H1 (cell line): ENCODE measurements around the gene PITRM1. TPM values are rescaled to one million over a fixed set of nuclear protein-coding genes. Genes with fewer than 3 reads are reported as not detected.

Experiments used
- CTCF ChIA-PET: fragments of 300-600 bp; sonication (Branson Sonifier 250); formaldehyde crosslinking; loops from one replicate; lab custom pipeline; 2021; ENCODE audit not compliant: partially characterized antibody; lab: Charles Lee
- POLR2A ChIA-PET: fragments of 300-600 bp; sonication (Branson Sonifier 250); formaldehyde crosslinking; loops from one replicate; lab custom pipeline; 2021; ENCODE audit warnings: inconsistent platforms; ENCODE audit not compliant: partially characterized antibody; lab: Charles Lee
- DNase-seq, 2 experiments: peaks; one replicate each; pipeline versions ENCODE4 v3.0.0 to v3.0.0-alpha.2; 2010 to 2022; ENCODE audit warnings: low spot score in 2 of 2, low read depth in 1 of 2, mixed read lengths in 1 of 2
- FAIRE-seq: peaks from 2 replicates; lab custom pipeline; 2011; peaks lifted over from hg19 to GRCh38; lab: Jason Lieb, UNC
- H2AFZ ChIP-seq: 2 replicates; pipeline ENCODE4 v1.8.1; 2012; ENCODE audit warnings: low read length, inconsistent platforms
- H2AK5ac ChIP-seq: 2 replicates; pipeline ENCODE4 v1.6.1; 2013; ENCODE audit warnings: low read depth, low read length
- H2BK120ac ChIP-seq: replicated peaks from 2 replicates; pipeline ENCODE3; 2013; ENCODE audit warnings: low read depth, low read length, inconsistent platforms
- H2BK12ac ChIP-seq: 2 replicates; pipeline ENCODE4 v1.6.1; 2013; ENCODE audit warnings: low read depth, low read length
- H2BK15ac ChIP-seq: 2 replicates; pipeline ENCODE4 v1.6.1; 2013; ENCODE audit warnings: low read length
- H2BK20ac ChIP-seq: 2 replicates; pipeline ENCODE4 v1.6.1; 2013; ENCODE audit warnings: low read length
- H2BK5ac ChIP-seq: 2 replicates; pipeline ENCODE4 v1.6.1; 2013; ENCODE audit warnings: low read depth, low read length
- H3K14ac ChIP-seq: 2 replicates; pipeline ENCODE4 v1.6.1; 2013; ENCODE audit warnings: inconsistent platforms; ENCODE audit not compliant: insufficient read length
- H3K18ac ChIP-seq: 2 replicates; pipeline ENCODE4 v1.6.1; 2013; ENCODE audit warnings: low read length; ENCODE audit errors: extremely low read depth
- H3K23ac ChIP-seq: 2 replicates; pipeline ENCODE4 v1.6.1; 2013; ENCODE audit warnings: inconsistent platforms; ENCODE audit not compliant: insufficient read length
- H3K23me2 ChIP-seq: 2 replicates; pipeline ENCODE4 v1.6.1; 2013; ENCODE audit warnings: low read depth, low read length
- H3K27ac ChIP-seq: 2 replicates; pipeline ENCODE4 v1.6.1; 2011; ENCODE audit warnings: low read depth, low read length, inconsistent platforms
- H3K27me3 ChIP-seq, 4 experiments: replicated peaks in 1 of 4; 1 replicate in 1 of 4; 2 replicates in 3 of 4; pipeline versions ENCODE4 v1.6.1 to v1.8.1; 2011 to 2013; ENCODE audit warnings: low read length in 3 of 4, mild to moderate bottlenecking in 3 of 4, inconsistent platforms in 2 of 4, mixed read lengths in 2 of 4, moderate library complexity in 1 of 4; ENCODE audit not compliant: control insufficient read depth in 3 of 4, insufficient read depth in 3 of 4; ENCODE audit errors: extremely low read depth in 1 of 4
- H3K36me3 ChIP-seq, 4 experiments: 2 replicates each; pipeline versions ENCODE4 v1.6.1 to v1.8.1; 2011 to 2013; ENCODE audit warnings: mild to moderate bottlenecking in 4 of 4, low read length in 3 of 4, moderate library complexity in 2 of 4, control low read depth in 1 of 4, inconsistent platforms in 1 of 4; ENCODE audit not compliant: insufficient read depth in 4 of 4, control insufficient read depth in 2 of 4
- H3K4ac ChIP-seq: replicated peaks from 2 replicates; pipeline ENCODE3; 2013; ENCODE audit warnings: low read length, low read depth, mixed read lengths, inconsistent platforms; ENCODE audit not compliant: insufficient read length
- H3K4me1 ChIP-seq, 4 experiments: replicated peaks in 1 of 4; 1 replicate in 1 of 4; 2 replicates in 3 of 4; pipeline versions ENCODE4 v1.6.1 to v1.8.1; 2011 to 2013; ENCODE audit warnings: low read length in 3 of 4, inconsistent platforms in 2 of 4, mixed read lengths in 1 of 4; ENCODE audit not compliant: insufficient read depth in 4 of 4, control insufficient read depth in 3 of 4
- H3K4me2 ChIP-seq, 2 experiments: 2 replicates each; pipeline versions ENCODE4 v1.6.1 to v1.8.1; 2011 to 2013; ENCODE audit warnings: low read depth in 2 of 2, low read length in 2 of 2, control low read depth in 1 of 2, inconsistent platforms in 1 of 2, mild to moderate bottlenecking in 1 of 2; ENCODE audit not compliant: insufficient read depth in 1 of 2
- H3K4me3 ChIP-seq, 4 experiments: fragments of 200-600, 300-600 bp in 1 of 4; sonication (generic), shearing (Covaris generic), sonication (Bioruptor Twin) in 1 of 4; 2 replicates each; pipeline versions ENCODE4 v1.5.1 to v1.8.1; 2011 to 2016; ENCODE audit warnings: low read length in 4 of 4, low read depth in 3 of 4, control low read depth in 2 of 4, inconsistent platforms in 2 of 4, mild to moderate bottlenecking in 2 of 4, mixed read lengths in 1 of 4, moderate library complexity in 1 of 4; ENCODE audit not compliant: insufficient read depth in 2 of 4; ENCODE audit errors: extremely low read depth in 1 of 4
- H3K56ac ChIP-seq: replicated peaks from 2 replicates; pipeline ENCODE3; 2013; ENCODE audit warnings: low read depth, mild to moderate bottlenecking, mixed read lengths, low read length, inconsistent platforms; ENCODE audit not compliant: insufficient read length
- H3K79me1 ChIP-seq: 2 replicates; pipeline ENCODE4 v1.6.1; 2013; ENCODE audit warnings: low read depth, low read length, control low read depth
- H3K79me2 ChIP-seq, 2 experiments: 2 replicates each; pipeline versions ENCODE4 v1.6.1 to v1.8.1; 2012 to 2013; ENCODE audit warnings: low read length in 2 of 2, mild to moderate bottlenecking in 2 of 2, inconsistent platforms in 1 of 2; ENCODE audit not compliant: insufficient read depth in 2 of 2, control insufficient read depth in 1 of 2
- H3K9ac ChIP-seq, 4 experiments: replicated peaks in 1 of 4; 1 replicate in 1 of 4; 2 replicates in 3 of 4; pipeline versions ENCODE4 v1.6.1 to v1.8.1; 2011 to 2013; ENCODE audit warnings: low read depth in 3 of 4, low read length in 3 of 4, control low read depth in 2 of 4, mild to moderate bottlenecking in 2 of 4, moderate library complexity in 2 of 4, inconsistent platforms in 1 of 4; ENCODE audit errors: extremely low read depth in 1 of 4
- H3K9me3 ChIP-seq, 2 experiments: 2 replicates each; pipeline versions ENCODE4 v1.6.1 to v1.8.1; 2012 to 2013; ENCODE audit warnings: mild to moderate bottlenecking in 2 of 2, moderate library complexity in 2 of 2, control low read depth in 1 of 2, inconsistent platforms in 1 of 2, low read depth in 1 of 2, low read length in 1 of 2, mixed read lengths in 1 of 2; ENCODE audit not compliant: insufficient read depth in 2 of 2
- H4K20me1 ChIP-seq, 2 experiments: replicated peaks in 1 of 2; 2 replicates each; pipeline versions ENCODE3 to v1.8.1; 2011 to 2013; ENCODE audit warnings: inconsistent platforms in 2 of 2, low read length in 2 of 2, mild to moderate bottlenecking in 1 of 2; ENCODE audit not compliant: insufficient read depth in 2 of 2, control insufficient read depth in 1 of 2
- H4K5ac ChIP-seq: 2 replicates; pipeline ENCODE4 v1.6.1; 2013; ENCODE audit warnings: low read length, low read depth, mixed read lengths, inconsistent platforms; ENCODE audit not compliant: insufficient read length
- H4K8ac ChIP-seq: 2 replicates; pipeline ENCODE4 v1.8.0; 2013; ENCODE audit warnings: mild to moderate bottlenecking, moderate library complexity, low read length, inconsistent platforms; ENCODE audit not compliant: insufficient read depth; ENCODE audit errors: extremely low read depth
- H4K91ac ChIP-seq: replicated peaks from 2 replicates; pipeline ENCODE3; 2013; ENCODE audit warnings: low read length, mixed read lengths, inconsistent platforms; ENCODE audit not compliant: insufficient read length
- ATF3 ChIP-seq: IDR thresholded peaks from 2 replicates; pipeline ENCODE4 v1.6.1; 2011; ENCODE audit warnings: low read depth, mild to moderate bottlenecking, low read length; ENCODE audit not compliant: insufficient read depth
- CBX5 ChIP-seq: fragments of 300-800, 300-1000 bp; sonication (generic); IDR thresholded peaks from 2 replicates; pipeline ENCODE4 v1.7.1; 2016; ENCODE audit warnings: antibody characterized with exemption, low read length, low read depth
- GTF2F1 ChIP-seq: IDR thresholded peaks from 2 replicates; pipeline ENCODE4 v1.6.1; 2012; ENCODE audit warnings: low read depth, low read length, improper control_type of control experiment, borderline replicate concordance
- JUN ChIP-seq: IDR thresholded peaks from 2 replicates; pipeline ENCODE4 v1.6.1; 2011; ENCODE audit warnings: low read depth, mild to moderate bottlenecking, improper control_type of control experiment, low read length
- KDM5A ChIP-seq: fragments of 200-600 bp; IDR thresholded peaks from 2 replicates; pipeline ENCODE4 v1.7.1; 2012; ENCODE audit warnings: mild to moderate bottlenecking, low read length, inconsistent platforms, mixed read lengths
- POLR2A ChIP-seq, 2 experiments: IDR thresholded peaks; 1 replicate in 1 of 2; 2 replicates in 1 of 2; pipeline ENCODE4 v1.6.1; 2011; ENCODE audit warnings: low read depth in 2 of 2, low read length in 2 of 2, mild to moderate bottlenecking in 2 of 2; ENCODE audit errors: control extremely low read depth in 1 of 2
- RAD21 ChIP-seq, 2 experiments: IDR thresholded peaks in 1 of 2; conservative IDR thresholded peaks in 1 of 2; 2 replicates each; pipeline ENCODE4 v1.6.1; 2011; ENCODE audit warnings: low read depth in 2 of 2, low read length in 2 of 2, improper control_type of control experiment in 1 of 2, inconsistent platforms in 1 of 2, mild to moderate bottlenecking in 1 of 2, moderate library complexity in 1 of 2
- SP4 ChIP-seq: IDR thresholded peaks from 2 replicates; pipeline ENCODE4 v1.6.1; 2012; ENCODE audit warnings: low read length, inconsistent platforms
- TEAD4 ChIP-seq: IDR thresholded peaks from 2 replicates; pipeline ENCODE4 v1.6.1; 2012; ENCODE audit warnings: low read depth, low read length, inconsistent platforms, mixed read lengths
- WGBS, 2 experiments: shearing (Covaris generic) in 1 of 2; methylation state at CpG; one replicate each; pipeline versions ENCODE4 v1.1.6 to v1.1.7; 2013 to 2015; ENCODE audit warnings: low lambda C conversion rate in 2 of 2, mixed read lengths in 2 of 2, inconsistent platforms in 1 of 2, low coverage in 1 of 2, missing lambda C conversion rate in 1 of 2; ENCODE audit not compliant: insufficient replicate concordance in 2 of 2, insufficient coverage in 1 of 2, insufficient read length in 1 of 2; ENCODE audit errors: extremely low coverage in 1 of 2, missing lambda C conversion rate in 1 of 2; 5-methylcytosine and 5-hydroxymethylcytosine counted together
- polyA plus RNA-seq, 7 experiments: library from polyadenylated mRNA; depleted of rRNA in 3 of 7; stranded (reverse) in 5 of 7; unstranded in 2 of 7; fragments of >200 nt in 5 of 7; fragments of 200-250 nt in 2 of 7; gene quantifications; 1 replicate in 5 of 7; 2 replicates in 1 of 7; 4 replicates in 1 of 7; pipeline versions ENCODE4 v1.2.1 to v1.2.3, GENCODE V29; 2011 to 2013; ENCODE audit warnings: missing spikeins in 2 of 7, mixed read lengths in 2 of 7
- total RNA-seq: library from RNA; stranded (reverse); fragmentation: NEBNext Ultra II Directional; extraction: Animal tissue kit (Norgen Biotek cat#: 25700); gene quantifications from 2 replicates; pipeline ENCODE4 v1.2.1, GENCODE V29; 2021

Gene PITRM1
- total and polyA plus RNA-seq, 2 of the 8 experiments (the other 6 are each of a cell fraction or from before 2014, with no cell fraction given): 18.6 to 31.5 TPM

- no peak overlapping the region for H3K14ac ChIP-seq
- H2BK12ac ChIP-seq: no peak overlapping the region
- CTCF ChIA-PET: no interaction called here
- H3K79me2 ChIP-seq: no peaks in the 10 kb centered on the region
- peaks cover 6 to 70% (median 42%) of the 10 kb centered on the region in 4 experiments; a peak in 7 of 8 replicates for H3K36me3 ChIP-seq
- H4K20me1 ChIP-seq: peaks cover 5 to 6% of the 10 kb centered on the region in 2 experiments
- no peak overlapping the region for H3K4ac ChIP-seq
- H2BK15ac ChIP-seq: no peak overlapping the region
- H3K4me1 ChIP-seq: no peaks in the 10 kb centered on the region
- no peak overlapping the region for H4K5ac ChIP-seq
- H4K91ac ChIP-seq: no peak overlapping the region
- no peak overlapping the region for H2AFZ ChIP-seq
- 90% methylated on average over 24 of the region's 25 CpGs; no CpG with 5 or more reads in 1 of the 2 experiments for WGBS, 2 experiments
- H3K4me3 ChIP-seq: no peak overlapping the region
- no peak overlapping the region for H2BK20ac ChIP-seq
- FAIRE-seq (no peak), DNase-seq (no peak)
- no peaks in the 10 kb centered on the region; the same call in 1 of the 2 replicates for H3K79me1 ChIP-seq
- H3K18ac ChIP-seq: no peak overlapping the region
- no peak overlapping the region for H2BK5ac ChIP-seq
- TF ChIP-seq POLR2A (IDR thresholded peaks at IDR 0.05; ENCODE audit: control extremely low read depth in 1 of 2, low read depth in 2 of 2, low read length in 2 of 2) (no peak), KDM5A (no peak), GTF2F1 (no peak), ATF3 (no peak), RAD21 (IDR thresholded peaks at IDR 0.05 in 1 of 2, conservative IDR thresholded peaks at IDR 0.05 in 1 of 2; ENCODE audit: low read depth in 2 of 2, low read length in 2 of 2) (no peak), SP4 (no peak), JUN (no peak), CBX5 (no peak), TEAD4 (no peak)
- H4K8ac ChIP-seq: no peak overlapping the region
- H2BK120ac ChIP-seq: no peak overlapping the region
- POLR2A ChIA-PET: interaction anchor here (1.0 kb wide), 1 partner anchor 12 kb away, joined by 3 read pairs; no protein-coding TSS in a partner anchor
- no peaks in the 10 kb centered on the region for H3K23me2 ChIP-seq
- no peak overlapping the region for H2AK5ac ChIP-seq
- H3K9ac ChIP-seq: no peak overlapping the region
- no peak overlapping the region for H3K27ac ChIP-seq
- H3K23ac ChIP-seq: no peak overlapping the region
- H3K4me2 ChIP-seq: no peak overlapping the region
- H3K27me3 ChIP-seq: no peaks in the 10 kb centered on the region
- no peak overlapping the region for H3K56ac ChIP-seq
- no peaks in the 10 kb centered on the region; a peak in 1 of 4 replicates for H3K9me3 ChIP-seq
Observed at GRCh38 chr10:3126741-3127346, 45.7 kb downstream of the PITRM1 start.
